ENCODE data around the gene ZNF33B. TPM values are rescaled to one million over a fixed set of nuclear protein-coding genes. Genes with fewer than 3 reads are reported as not detected.
A peak's percentile ranks its signal among the peaks of the same experiment; 100 is the strongest.
"Not testable (repeated sequence)": the region's sequence is repeated elsewhere in the genome, so short reads cannot be mapped to it uniquely, and the experiment has no call there.

The ZNF33B gene
- total RNA-seq, 1 donor from 2014 or later, result 13.2 TPM

DNA sequence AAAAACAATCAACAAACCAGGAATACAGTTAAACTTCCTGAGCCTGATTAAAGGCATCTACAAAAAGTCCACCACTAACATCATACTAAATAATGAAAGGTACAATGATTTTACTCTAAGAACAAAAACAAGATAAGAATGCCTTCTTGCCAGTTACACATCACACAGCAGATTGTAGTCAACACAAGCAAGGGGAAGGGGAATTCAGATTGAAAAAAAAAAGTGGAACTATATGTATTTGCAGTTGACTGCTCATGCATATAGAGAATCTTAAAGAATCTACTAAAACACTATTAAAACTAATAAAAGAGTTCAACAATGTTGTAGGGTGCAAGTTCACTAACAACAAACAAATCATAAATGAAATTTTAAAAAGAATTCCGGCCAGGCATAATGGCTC, 28.5 kb downstream of the ZNF33B start:
- ATAC-seq, result no peak

DNA sequence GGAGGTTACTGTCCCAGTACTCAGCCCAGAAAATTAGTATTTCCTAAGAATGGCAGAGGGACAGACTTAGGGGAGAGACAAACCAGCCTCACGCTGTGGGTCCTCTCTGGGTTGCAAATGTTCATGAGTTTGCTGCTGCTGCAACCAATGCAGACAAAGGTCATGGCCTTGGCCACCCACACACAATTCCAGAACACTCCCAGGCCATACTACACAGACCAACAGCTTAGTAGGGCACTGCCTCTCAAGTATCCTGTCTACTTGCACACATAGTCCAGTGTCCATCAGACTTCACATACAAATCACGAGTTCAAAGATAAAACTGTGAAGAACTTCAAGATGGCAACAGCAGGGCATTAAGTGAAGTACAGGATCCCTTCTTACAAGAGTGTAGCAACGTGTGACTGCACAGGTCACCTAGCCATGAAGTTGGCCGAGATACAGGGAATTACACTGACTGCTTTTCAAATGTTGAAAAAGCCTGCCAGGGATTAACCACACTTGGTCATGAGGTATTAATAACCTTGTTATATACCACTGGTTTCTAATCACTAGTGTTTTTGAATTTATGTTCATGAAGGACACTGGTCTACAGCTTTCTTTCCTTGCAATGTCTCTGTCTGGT, 40.0 kb downstream of the ZNF33B start:
- ATAC-seq, result no peak

DNA sequence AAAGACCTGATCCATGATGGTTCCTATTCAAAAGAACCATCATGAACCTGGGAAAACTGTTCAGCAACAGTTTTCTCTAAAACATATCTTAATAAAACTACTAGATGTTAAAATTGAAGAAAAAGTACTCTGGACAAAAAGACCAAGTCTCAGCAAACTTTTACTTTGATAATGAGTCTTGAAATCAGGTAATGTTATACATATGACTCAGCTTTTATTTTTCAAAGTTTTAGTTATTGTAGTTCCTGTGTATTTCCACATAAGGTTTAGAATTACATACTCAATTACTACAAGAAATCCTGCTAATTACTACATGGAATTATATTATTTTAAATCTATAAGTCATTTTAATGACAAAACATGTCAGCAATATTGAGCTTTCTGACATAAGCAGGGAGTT, 42.2 kb downstream of the ZNF33B start:
- no peak for ATAC-seq

GRCh38 chr10:42594246-42594650, 44.1 kb downstream of the ZNF33B start:
- ATAC-seq, result no peak

DNA sequence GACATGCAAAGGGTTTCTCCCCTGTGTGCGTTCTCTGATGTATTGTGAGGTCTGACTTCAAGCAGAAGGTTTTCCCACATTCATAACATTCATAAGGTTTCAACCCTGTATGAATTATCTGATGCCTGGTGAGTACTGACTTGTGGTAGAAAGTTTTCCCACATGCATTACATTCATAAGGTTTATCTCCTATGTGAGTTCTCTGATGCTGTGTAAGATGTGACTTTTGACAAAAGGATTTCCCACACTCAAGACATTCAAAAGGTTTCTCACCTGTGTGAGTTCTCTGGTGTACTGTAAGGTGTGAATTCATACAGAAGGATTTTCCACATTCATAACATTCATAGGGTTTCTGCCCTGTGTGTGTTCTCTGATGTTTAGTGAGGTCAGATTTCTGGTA, 45.1 kb downstream of the ZNF33B start:
- ATAC-seq, result no peak

GRCh38 chr10:42583828-42584227, 54.5 kb downstream of the ZNF33B start:
- no peak for ATAC-seq

- ATAC-seq, result no peak
Observed at GRCh38 chr10:42578019-42578418, 60.4 kb downstream of the ZNF33B start.

DNA sequence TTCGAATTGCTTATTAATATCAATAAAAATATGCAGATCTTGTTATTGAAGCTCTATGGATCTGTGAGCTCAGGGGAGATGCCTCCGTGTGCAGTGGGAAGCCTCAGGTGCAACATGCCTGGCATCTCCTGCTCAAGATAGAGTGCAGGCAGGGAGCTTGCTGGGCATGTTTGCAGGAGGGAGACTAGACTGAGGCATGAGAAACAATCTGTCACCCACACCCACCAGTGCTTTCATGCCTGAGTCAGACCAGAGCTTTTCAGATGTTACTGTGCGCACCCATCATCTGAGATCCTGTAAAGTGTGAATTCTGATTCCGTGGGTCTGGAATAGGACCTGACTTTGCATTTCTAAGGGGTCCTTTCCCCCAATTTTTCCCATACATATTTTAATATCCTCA, 62.0 kb downstream of the ZNF33B start:
- ATAC-seq, result no peak

DNA sequence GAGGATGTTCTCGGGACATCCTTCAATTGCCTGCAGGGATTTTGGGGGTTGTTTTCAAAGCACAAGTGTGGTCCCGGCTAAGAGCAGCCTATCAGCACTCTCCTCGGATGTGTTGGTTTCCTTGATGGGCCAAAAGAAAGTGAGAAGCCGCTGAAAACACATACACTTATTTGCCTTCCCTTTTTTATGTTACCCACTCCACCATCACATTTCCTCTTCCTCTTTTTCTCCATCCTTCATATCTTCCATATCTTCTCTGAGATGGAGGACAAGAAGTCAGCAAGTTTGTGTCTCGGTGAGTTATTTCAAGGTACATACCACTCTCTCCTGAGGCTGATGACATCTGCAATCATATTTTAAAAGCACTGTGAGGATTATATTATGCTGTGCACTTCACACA, 64.0 kb downstream of the ZNF33B start:
- no peak for ATAC-seq

GRCh38 chr10:42556931-42557330, 81.4 kb downstream of the ZNF33B start:
- no peak for ATAC-seq

DNA sequence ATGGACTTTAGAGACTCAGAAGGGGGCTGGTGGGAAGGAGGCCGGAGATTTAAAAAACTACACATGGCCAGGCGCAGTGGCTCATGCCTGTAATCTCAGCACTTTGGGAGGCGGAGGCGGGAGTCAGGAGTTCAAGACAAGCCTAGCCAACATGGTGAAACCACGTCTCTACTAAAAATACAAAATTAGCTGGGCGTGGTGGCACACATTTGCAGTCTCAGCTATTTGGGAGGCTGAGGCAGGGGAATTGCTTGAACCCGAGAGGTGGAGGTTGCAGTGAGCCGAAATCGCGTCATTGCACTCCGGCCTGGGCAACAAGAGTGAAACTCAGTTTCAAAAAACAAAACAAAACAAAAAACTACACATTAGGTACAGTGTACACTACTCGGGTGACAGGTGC, 84.8 kb downstream of the ZNF33B start:
- not testable (repeated sequence) for ATAC-seq

DNA sequence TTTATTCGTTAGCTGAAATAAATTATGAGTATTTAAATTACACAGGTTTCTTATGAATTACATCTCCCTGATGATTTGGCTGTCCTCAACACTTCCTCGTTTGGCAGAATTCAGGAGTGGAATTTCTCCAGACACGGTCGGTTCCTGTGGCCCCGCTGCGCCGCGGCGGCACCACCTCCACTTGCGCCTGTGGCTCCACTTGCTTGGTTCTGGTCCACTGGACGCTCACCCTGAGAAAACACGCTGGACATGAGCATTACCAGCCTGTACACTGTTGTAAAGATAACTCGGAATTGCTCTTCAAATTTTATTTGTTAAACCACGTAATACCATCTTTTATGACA, 85.3 kb downstream of the ZNF33B start:
- no peak for ATAC-seq

- peak; percentile 99 for ATAC-seq
Observed at GRCh38 chr10:42552188-42553063, 85.9 kb downstream of the ZNF33B start.

DNA sequence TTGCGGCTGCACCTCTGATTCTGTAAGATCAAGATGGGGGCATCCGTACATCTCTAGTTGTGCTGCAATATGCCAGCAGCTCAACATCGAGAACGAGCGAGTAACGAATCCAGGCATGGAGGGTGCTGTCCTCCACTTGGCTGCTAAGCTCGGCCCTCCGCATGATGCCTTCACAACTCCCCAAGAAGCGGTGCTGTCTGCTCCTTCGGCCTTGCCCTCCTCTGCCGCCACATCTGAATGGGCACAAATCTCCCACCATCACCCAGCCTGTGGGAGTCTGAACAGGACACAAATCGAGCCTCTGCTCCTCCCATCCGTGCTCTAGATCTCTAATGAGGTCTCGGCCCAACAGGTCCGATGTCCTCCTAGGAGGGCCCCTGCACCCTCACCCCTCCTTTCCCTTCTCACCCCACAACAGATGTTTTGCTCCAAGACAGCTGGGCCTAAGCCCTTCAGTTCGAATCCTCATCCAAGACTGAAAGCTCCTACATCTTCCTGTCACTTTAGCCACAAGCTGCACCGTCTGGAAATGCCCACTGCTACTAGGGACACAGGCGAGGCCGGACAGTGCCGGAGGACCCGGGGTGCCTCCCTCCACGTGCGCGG, 86.7 kb downstream of the ZNF33B start:
- no peak for ATAC-seq

- no peak for ATAC-seq
Observed at GRCh38 chr10:42549851-42550250, 88.5 kb downstream of the ZNF33B start.

- ATAC-seq, result no peak
Observed at GRCh38 chr10:42548254-42548653, 90.1 kb downstream of the ZNF33B start.

GRCh38 chr10:42544945-42545344, 93.4 kb downstream of the ZNF33B start:
- ATAC-seq, result no peak

GRCh38 chr10:42543840-42544372, 94.5 kb downstream of the ZNF33B start:
- ATAC-seq, result no peak

Other genes starting within 250 kb of the ZNF33B start
- gene BMS1, start 144.2 kb upstream of the ZNF33B start, total RNA-seq, result 10.0 TPM

Measured in esophagus mucosa (tissue), 1 donor.